ENCODE results near the gene NTM.
"Not testable (repeated sequence)": the region's sequence is repeated elsewhere in the genome, so short reads cannot be mapped to it uniquely, and the experiment has no call there.

Gene NTM

GRCh38 chr11:131471976-131472375, 101.6 kb downstream of the NTM start:
- H3K4me3 ChIP-seq (ENCODE audit: low read length) = no peak overlapping the region
- no peak for TF ChIP-seq ZNF274 (IDR thresholded peaks at IDR 0.05; ENCODE audit: low read depth, low read length)

GRCh38 chr11:131474947-131475346, 104.5 kb downstream of the NTM start:
- H3K4me3 ChIP-seq (ENCODE audit: low read length) = no peak overlapping the region
- TF ChIP-seq ZNF274 (IDR thresholded peaks at IDR 0.05; ENCODE audit: low read depth, low read length) = no peak

- no peak overlapping the region for H3K4me3 ChIP-seq (ENCODE audit: low read length)
- no peak for TF ChIP-seq ZNF274 (IDR thresholded peaks at IDR 0.05; ENCODE audit: low read depth, low read length)
These were observed 105.9 kb downstream of the NTM start for GRCh38 chr11:131476266-131476665.

- no peak for TF ChIP-seq ZNF274 (IDR thresholded peaks at IDR 0.05; ENCODE audit: low read depth, low read length)
These were observed 107.9 kb downstream of the NTM start for GRCh38 chr11:131478341-131478740.

GRCh38 chr11:131481303-131481702, 110.9 kb downstream of the NTM start:
- TF ChIP-seq ZNF274 (IDR thresholded peaks at IDR 0.05; ENCODE audit: low read depth, low read length) = no peak
- no peak overlapping the region for H3K4me3 ChIP-seq (ENCODE audit: low read length)

More at GRCh38 chr11:131478341-131478740, 107.9 kb downstream of the NTM start:
- H3K4me3 ChIP-seq (ENCODE audit: low read length) = no peak overlapping the region

- H3K4me3 ChIP-seq (ENCODE audit: low read length) = no peak overlapping the region
- TF ChIP-seq ZNF274 (IDR thresholded peaks at IDR 0.05; ENCODE audit: low read depth, low read length) = no peak
These were observed 111.6 kb downstream of the NTM start for GRCh38 chr11:131481971-131482370.

- TF ChIP-seq ZNF274 (IDR thresholded peaks at IDR 0.05; ENCODE audit: low read depth, low read length) = no peak
- H3K4me3 ChIP-seq (ENCODE audit: low read length) = no peak overlapping the region
These were observed 113.0 kb downstream of the NTM start for GRCh38 chr11:131483453-131483852.

- TF ChIP-seq ZNF274 (IDR thresholded peaks at IDR 0.05; ENCODE audit: low read depth, low read length) = no peak
- H3K4me3 ChIP-seq (ENCODE audit: low read length) = no peak overlapping the region
These were observed 113.5 kb downstream of the NTM start for GRCh38 chr11:131483877-131484276.

GRCh38 chr11:131486100-131486499, 115.7 kb downstream of the NTM start:
- TF ChIP-seq ZNF274 (IDR thresholded peaks at IDR 0.05; ENCODE audit: low read depth, low read length) = no peak
- no peak overlapping the region for H3K4me3 ChIP-seq (ENCODE audit: low read length)

GRCh38 chr11:131486937-131487635, 116.7 kb downstream of the NTM start:
- no peak for TF ChIP-seq ZNF274 (IDR thresholded peaks at IDR 0.05; ENCODE audit: low read depth, low read length)
- no peak overlapping the region for H3K4me3 ChIP-seq (ENCODE audit: low read length)

GRCh38 chr11:131488238-131488637, 117.8 kb downstream of the NTM start:
- no peak overlapping the region for H3K4me3 ChIP-seq (ENCODE audit: low read length)
- TF ChIP-seq ZNF274 (IDR thresholded peaks at IDR 0.05; ENCODE audit: low read depth, low read length) = no peak

GRCh38 chr11:131491503-131491902, 121.1 kb downstream of the NTM start:
- TF ChIP-seq ZNF274 (IDR thresholded peaks at IDR 0.05; ENCODE audit: low read depth, low read length) = no peak
- no peak overlapping the region for H3K4me3 ChIP-seq (ENCODE audit: low read length)

- no peak for TF ChIP-seq ZNF274 (IDR thresholded peaks at IDR 0.05; ENCODE audit: low read depth, low read length)
- no peak overlapping the region for H3K4me3 ChIP-seq (ENCODE audit: low read length)
These were observed 125.0 kb downstream of the NTM start for GRCh38 chr11:131495423-131495822.

GRCh38 chr11:131497686-131498085, 127.3 kb downstream of the NTM start:
- H3K4me3 ChIP-seq (ENCODE audit: low read length) = not testable (repeated sequence)

GRCh38 chr11:131498631-131499160, 128.3 kb downstream of the NTM start:
- H3K4me3 ChIP-seq (ENCODE audit: low read length) = no peak overlapping the region
- TF ChIP-seq ZNF274 (IDR thresholded peaks at IDR 0.05; ENCODE audit: low read depth, low read length) = no peak

GRCh38 chr11:131499199-131499598, 128.8 kb downstream of the NTM start:
- no peak for TF ChIP-seq ZNF274 (IDR thresholded peaks at IDR 0.05; ENCODE audit: low read depth, low read length)
- no peak overlapping the region for H3K4me3 ChIP-seq (ENCODE audit: low read length)
